GM19463 (cell line): ENCODE results near the gene GHSR.

Experiments used
- ATAC-seq: cut with Tn5 transposase; IDR thresholded peaks from one replicate; pipeline ENCODE4 v1.9.1; 2021; ENCODE audit warnings: mild to moderate bottlenecking, moderate library complexity; ENCODE audit not compliant: unreplicated experiment

Gene GHSR

DNA sequence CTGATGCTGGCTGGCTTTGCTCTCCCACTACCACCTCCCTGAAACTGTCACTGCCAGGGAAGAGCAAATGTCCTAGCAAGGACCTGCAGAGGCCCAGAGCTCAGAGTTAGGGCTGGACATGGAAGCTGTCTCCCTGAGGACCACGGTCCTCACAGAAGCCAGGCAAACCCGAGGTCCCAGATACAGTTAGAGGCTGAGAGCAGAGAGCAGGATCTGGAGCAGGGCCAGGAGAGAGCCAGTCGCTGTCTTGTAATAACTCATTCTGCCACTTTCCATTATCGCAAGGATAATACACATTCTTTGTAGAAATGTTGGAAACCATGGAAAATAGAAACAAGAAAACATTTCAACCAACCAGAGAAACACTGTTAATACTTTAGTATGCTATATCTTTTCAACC lies 10.1 kb downstream of the GHSR start:
- ATAC-seq = no peak

DNA sequence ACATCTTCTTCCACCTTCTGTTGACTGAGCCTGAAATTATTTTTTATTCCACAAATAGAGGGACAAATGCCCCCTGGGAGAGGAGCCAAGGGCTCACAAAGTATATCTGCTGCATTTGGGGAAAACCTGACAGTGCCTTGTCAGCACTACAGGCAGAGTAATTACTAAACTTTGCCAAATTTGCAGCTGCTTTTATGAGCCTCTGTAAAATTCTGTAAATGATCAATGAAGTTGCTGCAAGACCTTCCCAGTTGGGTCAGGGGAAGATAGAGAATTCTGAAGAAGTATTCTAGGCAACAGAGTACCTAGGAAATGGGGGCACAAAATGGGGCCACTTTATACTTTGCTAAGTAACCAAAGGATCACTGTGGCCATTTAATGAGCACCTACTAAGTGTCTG lies 10.5 kb downstream of the GHSR start:
- ATAC-seq = no peak

DNA sequence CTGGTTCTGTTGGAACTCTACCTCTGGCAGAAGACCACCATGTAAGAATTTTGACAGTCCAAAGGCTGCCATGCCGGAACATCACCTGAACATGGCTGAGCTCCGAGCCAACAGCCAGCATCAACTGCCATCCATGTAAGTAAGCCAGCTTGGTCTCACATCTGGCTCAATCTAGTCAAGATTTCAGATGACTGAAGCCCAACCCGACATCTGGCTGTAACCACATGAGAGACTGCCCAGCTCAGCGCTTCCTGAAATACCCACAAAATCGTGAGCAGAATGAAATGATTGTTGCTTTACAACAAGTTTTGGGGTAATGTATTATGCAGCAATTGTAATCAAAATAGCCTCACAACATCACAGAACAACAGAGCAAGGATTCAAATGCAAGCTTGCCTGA lies 32.9 kb downstream of the GHSR start:
- no peak for ATAC-seq

DNA sequence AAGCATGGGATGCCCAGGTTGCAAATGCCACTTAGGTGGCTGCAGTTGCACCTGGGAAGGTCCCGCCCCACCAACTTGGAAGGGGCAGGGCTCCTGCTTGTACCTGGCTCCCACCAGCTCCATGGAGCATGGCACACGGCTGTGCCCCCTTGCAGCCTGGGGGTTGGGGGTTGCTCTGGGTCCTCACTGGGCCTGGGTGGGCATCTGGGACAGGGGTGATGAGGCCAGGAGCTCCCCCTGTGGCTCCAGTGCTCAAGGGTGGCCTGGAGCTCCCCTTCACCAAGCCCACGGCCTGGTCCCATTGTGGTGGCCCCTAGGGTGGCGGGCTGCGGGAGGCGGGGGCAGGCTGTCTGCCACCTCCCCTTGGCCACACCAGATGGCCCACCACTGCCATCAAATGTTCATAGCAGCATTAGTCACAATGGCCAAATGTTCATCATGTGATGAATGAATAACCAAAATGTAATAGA lies 36.7 kb downstream of the GHSR start:
- ATAC-seq = no peak

DNA sequence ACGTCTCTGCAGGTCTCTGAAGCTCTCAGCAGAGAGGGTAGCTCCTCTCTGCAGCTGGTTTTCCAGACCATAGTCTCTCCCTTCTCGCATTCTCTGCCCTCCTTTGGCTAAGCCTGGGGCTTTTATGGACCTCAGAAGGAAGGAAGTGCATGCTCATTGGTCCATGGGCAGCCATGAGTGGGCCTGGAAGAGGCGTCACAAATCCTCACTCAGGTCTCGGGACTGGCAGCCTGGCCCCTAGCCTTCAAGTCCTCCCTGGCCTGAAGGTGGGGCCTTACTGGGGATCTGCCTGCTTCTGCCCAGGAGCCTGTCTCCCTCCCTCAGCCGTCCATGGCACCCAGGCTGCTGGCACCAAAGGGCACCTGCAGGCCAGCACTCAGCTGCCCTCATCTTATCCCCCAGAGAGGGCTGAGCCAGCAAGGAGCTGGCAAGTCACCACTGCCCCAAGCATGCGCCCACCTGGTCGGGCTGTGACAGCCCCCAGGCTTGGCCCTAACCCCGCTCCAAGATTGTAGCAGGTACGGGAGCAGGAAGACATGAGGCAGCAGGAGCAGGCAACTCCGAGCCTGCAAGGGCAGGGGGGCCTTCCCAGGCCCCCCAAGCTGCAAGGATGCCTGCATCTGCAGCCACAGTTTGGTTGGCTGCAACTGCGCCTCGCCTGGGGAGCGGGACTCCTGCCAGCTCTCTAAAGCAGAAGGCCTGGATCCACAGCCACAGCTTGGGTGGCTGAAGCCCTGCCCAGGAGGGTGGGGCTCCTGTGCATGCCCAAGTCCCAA lies 37.4 kb downstream of the GHSR start:
- ATAC-seq = no peak

DNA sequence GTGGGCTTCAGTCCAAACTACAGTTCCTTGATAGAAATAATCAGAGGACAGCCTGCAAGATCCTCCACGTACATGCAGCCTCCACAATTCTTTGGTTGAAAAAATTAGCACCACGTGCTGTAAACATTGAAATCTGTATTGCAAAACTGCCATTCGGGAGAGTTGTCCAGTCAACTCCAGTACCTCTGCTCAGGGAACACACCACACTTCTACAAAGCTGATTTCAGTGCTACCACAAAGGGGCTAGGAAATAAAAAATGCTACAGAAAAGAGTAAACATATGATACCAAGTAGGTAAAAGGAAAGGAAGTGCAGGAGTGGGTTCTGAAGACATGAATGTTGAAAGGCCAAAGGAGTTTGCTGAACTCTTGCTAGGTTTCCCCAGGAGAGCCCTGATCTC lies 40.4 kb downstream of the GHSR start:
- ATAC-seq = no peak

DNA sequence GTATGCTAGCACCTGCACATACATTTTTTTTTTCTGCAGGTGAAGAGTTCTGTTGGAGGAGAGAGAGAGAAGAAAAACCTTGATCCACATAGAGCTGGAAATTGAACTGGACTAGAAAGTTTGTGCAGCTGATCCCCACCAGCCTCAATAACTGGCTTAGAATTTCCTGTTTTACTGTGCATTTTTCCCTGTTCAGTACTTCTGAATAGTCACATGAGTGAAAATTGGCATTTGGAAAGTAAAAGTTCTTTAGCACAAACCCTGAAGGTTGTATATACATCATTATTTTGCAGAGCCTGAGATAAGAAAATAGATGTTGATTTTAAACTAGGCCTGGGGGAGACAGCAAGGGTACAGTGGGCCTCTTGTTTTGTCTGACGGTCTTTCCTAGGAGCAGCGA lies 42.3 kb downstream of the GHSR start:
- no peak for ATAC-seq

DNA sequence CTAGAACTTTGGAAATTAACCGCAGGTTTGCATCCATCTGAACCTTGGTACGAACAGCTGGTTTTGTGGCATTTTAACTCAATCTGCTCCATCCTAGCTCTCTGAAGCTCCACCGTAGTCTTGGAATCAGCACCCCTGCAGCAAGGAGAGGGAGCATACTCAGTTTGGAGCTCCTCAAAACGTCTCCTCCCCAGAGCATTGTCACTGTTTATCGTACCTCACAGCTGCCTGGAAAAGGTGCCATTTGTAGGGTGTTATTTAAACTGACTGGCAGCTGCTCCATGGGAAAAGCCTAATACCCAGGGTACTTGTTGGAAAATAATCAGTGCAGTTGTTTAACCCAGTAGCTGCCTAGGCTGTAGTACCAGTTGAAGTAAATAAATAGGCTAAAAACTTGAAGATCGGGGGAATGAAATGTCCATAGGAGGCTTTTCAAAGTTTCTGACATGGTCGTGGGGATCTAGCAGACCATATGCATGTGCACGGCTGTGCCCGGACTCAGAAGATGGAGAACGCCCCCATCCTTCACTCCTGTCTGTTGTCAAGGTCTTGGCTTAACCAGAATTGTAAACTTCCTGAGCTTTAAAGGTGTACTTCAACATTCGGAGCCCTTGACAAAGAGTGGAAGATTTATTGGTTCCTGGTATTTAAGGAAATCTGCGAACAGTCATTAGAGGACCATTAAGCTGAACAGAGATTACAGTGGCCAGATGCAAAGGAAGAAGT lies 43.9 kb downstream of the GHSR start:
- no peak for ATAC-seq

DNA sequence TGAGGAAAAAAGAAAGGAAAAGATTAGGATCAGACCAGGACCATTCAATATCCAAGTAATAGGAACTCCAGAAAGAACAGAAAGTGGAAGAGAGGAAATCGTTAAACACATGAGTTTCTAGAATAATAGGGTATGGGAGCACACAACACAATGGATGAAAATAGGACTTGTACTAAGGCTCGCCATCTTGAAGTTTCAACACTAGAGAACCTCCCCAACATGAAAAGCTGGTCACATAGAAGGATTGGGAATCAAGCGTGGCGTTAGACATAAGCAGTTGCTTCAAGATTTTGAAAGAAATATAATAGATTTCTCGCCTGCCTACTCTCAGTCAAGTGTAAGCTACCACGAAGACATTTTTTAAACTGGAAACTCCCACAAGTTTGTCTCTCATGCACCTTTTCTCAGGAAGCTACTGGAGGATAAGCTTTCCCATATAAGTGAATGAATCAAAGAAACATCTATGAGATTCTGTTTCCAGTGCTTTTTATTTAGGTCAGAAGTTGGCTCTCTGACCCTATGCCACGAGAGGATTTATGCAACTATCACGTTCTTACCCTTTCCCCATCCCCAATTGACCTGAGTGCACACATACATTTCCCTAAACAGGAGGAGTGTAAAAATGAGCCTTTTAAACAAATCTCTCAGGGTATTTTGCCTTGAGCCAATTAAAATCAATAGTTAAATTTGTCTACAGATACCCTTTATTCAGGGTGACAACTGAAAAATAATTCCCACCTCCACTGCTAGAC lies 45.2 kb downstream of the GHSR start:
- no peak for ATAC-seq

DNA sequence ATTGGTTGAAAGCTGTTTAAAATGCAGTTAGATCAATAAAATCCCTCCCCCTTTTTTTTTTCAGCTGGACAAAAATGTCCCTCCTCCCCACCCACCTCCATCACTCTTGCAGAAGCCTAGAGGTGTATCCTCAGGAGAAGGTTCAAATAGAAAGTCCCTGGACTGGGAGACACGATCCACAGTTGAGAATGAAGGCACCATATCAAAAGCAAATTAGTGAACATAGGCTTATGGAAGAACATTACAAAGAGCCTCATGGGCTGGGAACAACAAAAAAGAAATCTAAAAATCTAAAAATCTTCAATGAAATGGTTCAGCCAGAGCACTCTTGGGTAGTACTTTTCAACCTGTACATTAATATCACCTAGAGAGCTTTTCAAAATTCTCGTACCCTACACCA lies 46.2 kb downstream of the GHSR start:
- no peak for ATAC-seq

DNA sequence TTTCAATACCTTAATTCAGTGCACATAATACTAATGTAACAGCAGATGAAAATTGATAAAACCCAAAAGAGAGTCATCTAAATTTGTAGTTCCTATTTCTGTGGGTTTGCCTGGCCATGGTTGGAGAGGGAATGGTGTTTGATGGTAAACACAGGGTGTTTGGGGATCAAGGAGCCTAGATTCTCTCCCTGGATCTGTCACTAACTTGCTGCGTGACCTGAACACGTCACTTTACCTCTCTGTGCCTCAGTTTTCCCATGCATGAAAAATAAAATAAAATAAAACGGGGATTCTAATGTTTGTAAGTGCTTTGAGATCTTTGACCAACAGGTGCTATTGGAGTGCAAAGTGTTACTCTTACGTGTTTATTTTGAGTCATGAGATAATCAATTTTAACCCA lies 49.8 kb downstream of the GHSR start:
- ATAC-seq = no peak

DNA sequence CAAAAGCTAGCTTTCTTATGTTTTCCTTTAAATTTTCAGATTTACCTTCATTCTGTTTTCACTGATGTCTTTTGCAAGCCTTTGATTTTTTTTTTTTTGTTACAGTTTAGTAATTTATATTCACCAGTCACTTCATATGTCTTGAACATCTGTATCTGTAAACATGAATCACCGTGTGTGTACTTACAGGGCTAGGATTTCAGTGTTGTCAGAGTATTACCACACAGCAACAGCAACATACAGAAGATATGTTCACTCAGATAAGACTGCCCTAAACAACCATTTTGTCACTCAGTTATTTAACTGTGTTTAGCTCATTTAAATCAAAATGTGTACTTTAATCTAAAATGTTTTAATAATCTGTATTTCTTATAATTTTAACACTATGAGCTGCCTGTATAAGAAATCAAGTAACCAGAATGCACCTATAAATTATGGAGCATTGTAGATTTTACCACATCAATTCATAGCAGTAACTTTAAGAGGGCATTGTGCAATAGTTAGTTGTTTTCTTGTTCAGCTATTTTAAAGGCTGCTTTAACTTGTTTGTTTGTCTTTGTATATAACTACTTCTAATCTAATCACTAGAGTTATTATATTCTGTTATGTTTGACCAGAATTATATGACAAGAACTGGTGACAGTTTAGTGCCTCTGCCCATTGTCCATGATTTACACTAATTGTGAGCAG lies 50.4 kb downstream of the GHSR start:
- ATAC-seq = no peak

DNA sequence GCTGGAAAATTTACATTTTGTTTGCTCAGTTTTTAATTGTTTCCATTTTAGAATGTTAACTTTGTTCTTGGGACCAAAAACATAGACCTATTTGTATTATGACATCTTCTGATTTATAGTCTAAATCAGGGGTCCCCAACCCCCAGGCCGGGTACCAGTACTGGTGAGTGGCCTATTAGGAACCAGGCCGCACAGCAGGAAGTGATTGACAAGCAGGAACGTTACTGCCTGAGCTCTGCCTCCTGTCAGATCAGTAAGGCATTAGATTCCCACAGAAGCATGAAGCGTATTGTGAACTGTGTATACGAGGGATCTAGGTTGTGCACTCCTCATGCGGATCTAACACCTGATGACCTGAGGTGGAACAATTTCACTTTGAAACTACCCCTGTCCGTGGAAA lies 51.9 kb downstream of the GHSR start:
- no peak for ATAC-seq

DNA sequence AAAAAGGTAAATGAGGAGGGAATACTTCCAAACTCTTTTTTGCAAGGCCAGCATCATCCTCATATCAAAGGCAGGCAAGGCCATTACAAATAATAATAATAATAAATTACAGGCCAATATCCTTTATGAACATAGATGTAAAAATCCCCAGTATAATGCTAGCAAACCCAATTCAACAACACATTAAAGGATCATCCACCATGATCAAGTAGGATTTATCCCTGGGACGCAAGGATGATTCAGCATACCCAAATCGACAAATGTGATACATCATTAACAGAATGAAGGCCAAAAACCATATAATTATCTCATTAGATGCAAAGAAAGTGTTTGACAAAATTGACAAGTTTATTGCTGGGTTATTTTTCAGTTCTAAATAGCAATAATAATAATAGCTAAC lies 53.6 kb downstream of the GHSR start:
- ATAC-seq = no peak
